GM12878 (cell line): ENCODE results near the gene GLUL. TPM values are rescaled to one million over a fixed set of nuclear protein-coding genes. Genes with fewer than 3 reads are reported as not detected.

Source experiments
- ATF7 ChIP-seq: fragments of 450-650 bp; IDR thresholded peaks from 2 replicates; pipeline ENCODE4 v1.6.1; 2016; ENCODE audit warnings: low read depth, mild to moderate bottlenecking
- BCL11A ChIP-seq: IDR thresholded peaks from 2 replicates; pipeline ENCODE4 v1.6.1; 2011; ENCODE audit warnings: low read depth, low read length
- BHLHE40 ChIP-seq, 2 experiments: fragments of 450-650 bp in 1 of 2; IDR thresholded peaks; 2 replicates each; pipeline ENCODE4 v1.6.1; 2011 to 2017; ENCODE audit warnings: low read depth in 2 of 2, borderline replicate concordance in 1 of 2, improper control_type of control experiment in 1 of 2, low read length in 1 of 2, mild to moderate bottlenecking in 1 of 2
- CEBPB ChIP-seq, 2 experiments: fragments of 150-350 bp in 1 of 2; IDR thresholded peaks; 2 replicates each; pipeline ENCODE4 v1.6.1; 2012 to 2014; ENCODE audit warnings: low read depth in 2 of 2, low read length in 2 of 2, borderline replicate concordance in 1 of 2, inconsistent platforms in 1 of 2
- CREM ChIP-seq: IDR thresholded peaks from 2 replicates; pipeline ENCODE4 v1.6.1; 2014; ENCODE audit warnings: antibody characterized with exemption, low read depth
- EED ChIP-seq: sonication (generic); IDR thresholded peaks from 2 replicates; pipeline ENCODE4 v1.6.1; 2016; ENCODE audit warnings: antibody characterized with exemption, low read depth
- EP300 ChIP-seq, 2 experiments: fragments of 150-350 bp in 1 of 2; IDR thresholded peaks; 2 replicates each; pipeline ENCODE4 v1.6.1; 2011 to 2012; ENCODE audit warnings: low read depth in 2 of 2, low read length in 2 of 2, borderline replicate concordance in 1 of 2, improper control_type of control experiment in 1 of 2, inconsistent platforms in 1 of 2; ENCODE audit not compliant: control insufficient read depth in 1 of 2
- ESRRA ChIP-seq: IDR thresholded peaks from 2 replicates; pipeline ENCODE4 v1.6.1; 2012; ENCODE audit warnings: mild to moderate bottlenecking, low read length, improper control_type of control experiment
- FOXK2 ChIP-seq: fragments of 450-650 bp; IDR thresholded peaks from 2 replicates; pipeline ENCODE4 v1.6.1; 2017; ENCODE audit warnings: mild to moderate bottlenecking, moderate library complexity
- GATAD2B ChIP-seq: fragments of 450-650 bp; conservative IDR thresholded peaks from 2 replicates; pipeline ENCODE4 v1.6.1; 2017; ENCODE audit warnings: low read depth, mild to moderate bottlenecking, moderate library complexity
- MEF2A ChIP-seq: IDR thresholded peaks from 2 replicates; pipeline ENCODE4 v1.6.1; 2011; ENCODE audit warnings: low read depth, mild to moderate bottlenecking, low read length, moderate library complexity; ENCODE audit not compliant: insufficient read depth
- MXI1 ChIP-seq: fragments of 150-350 bp; IDR thresholded peaks from 2 replicates; pipeline ENCODE4 v1.6.1; 2011; ENCODE audit warnings: low read depth, mild to moderate bottlenecking, inconsistent platforms, low read length, improper control_type of control experiment
- NR2F1 ChIP-seq: fragments of 450-650 bp; conservative IDR thresholded peaks from 2 replicates; pipeline ENCODE4 v1.6.1; 2017; ENCODE audit warnings: mild to moderate bottlenecking
- RUNX3 ChIP-seq: IDR thresholded peaks from 2 replicates; pipeline ENCODE4 v1.6.1; 2012; ENCODE audit warnings: low read length, inconsistent platforms
- SP1 ChIP-seq: IDR thresholded peaks from one replicate; pipeline ENCODE4 v1.6.1; 2011; ENCODE audit warnings: low read depth, low read length
- TCF7 ChIP-seq: IDR thresholded peaks from 2 replicates; pipeline ENCODE4 v1.6.1; 2014; ENCODE audit warnings: antibody characterized with exemption, borderline replicate concordance
- YY1 ChIP-seq: IDR thresholded peaks from 2 replicates; pipeline ENCODE4 v1.6.1; 2011; ENCODE audit warnings: low read depth, mild to moderate bottlenecking, low read length
- ZNF384 ChIP-seq: IDR thresholded peaks from 2 replicates; pipeline ENCODE4 v1.6.1; 2012; ENCODE audit warnings: low read depth, mild to moderate bottlenecking, low read length, improper control_type of control experiment, borderline replicate concordance
- polyA plus RNA-seq, 11 experiments: library from polyadenylated mRNA; depleted of rRNA in 4 of 11; unstranded in 6 of 11; stranded (reverse) in 5 of 11; fragments of >200 nt; fragmentation: Nextera tagmentation in 4 of 11; fragmentation: Illumina TruSeq in 1 of 11; extraction: Ambion mirVana in 4 of 11; extraction: Trizol in 1 of 11; gene quantifications; 1 replicate in 1 of 11; 2 replicates in 10 of 11; pipeline versions ENCODE4 v1.2.1 to v1.2.3, GENCODE V29; 2011 to 2016; ENCODE audit warnings: inconsistent platforms in 2 of 11, missing spikeins in 2 of 11, low read depth in 1 of 11
- total RNA-seq, 4 experiments: library from RNA; depleted of rRNA in 3 of 4; stranded (reverse); fragments of >200 nt in 3 of 4; fragmentation: Illumina TruSeq in 1 of 4; extraction: Trizol in 1 of 4; gene quantifications; 2 replicates each; pipeline versions ENCODE4 v1.2.1 to v1.2.3, GENCODE V29; 2013 to 2021
- TF ChIP-seq, protein P1 (sequence below): fragments of 450-650 bp; IDR thresholded peaks from 2 replicates; pipeline ENCODE4 v1.6.1; 2017; ENCODE audit warnings: mild to moderate bottlenecking, low read depth, inconsistent platforms; ENCODE audit not compliant: poor library complexity, severe bottlenecking
- TF ChIP-seq, protein P2 (sequence below): IDR thresholded peaks from 2 replicates; pipeline ENCODE4 v1.6.1; 2012; ENCODE audit warnings: low read depth, low read length, improper control_type of control experiment
- TF ChIP-seq, protein P3 (sequence below): IDR thresholded peaks from 2 replicates; pipeline ENCODE4 v1.6.1; 2012; ENCODE audit warnings: improper control_type of control experiment, low read depth, low read length; ENCODE audit not compliant: insufficient replicate concordance

GLUL gene
- total and polyA plus RNA-seq, 10 of the 15 experiments (the other 5 are each of a cell fraction or from before 2014, with no cell fraction given), result 2.3 to 392 (median 164) TPM

DNA sequence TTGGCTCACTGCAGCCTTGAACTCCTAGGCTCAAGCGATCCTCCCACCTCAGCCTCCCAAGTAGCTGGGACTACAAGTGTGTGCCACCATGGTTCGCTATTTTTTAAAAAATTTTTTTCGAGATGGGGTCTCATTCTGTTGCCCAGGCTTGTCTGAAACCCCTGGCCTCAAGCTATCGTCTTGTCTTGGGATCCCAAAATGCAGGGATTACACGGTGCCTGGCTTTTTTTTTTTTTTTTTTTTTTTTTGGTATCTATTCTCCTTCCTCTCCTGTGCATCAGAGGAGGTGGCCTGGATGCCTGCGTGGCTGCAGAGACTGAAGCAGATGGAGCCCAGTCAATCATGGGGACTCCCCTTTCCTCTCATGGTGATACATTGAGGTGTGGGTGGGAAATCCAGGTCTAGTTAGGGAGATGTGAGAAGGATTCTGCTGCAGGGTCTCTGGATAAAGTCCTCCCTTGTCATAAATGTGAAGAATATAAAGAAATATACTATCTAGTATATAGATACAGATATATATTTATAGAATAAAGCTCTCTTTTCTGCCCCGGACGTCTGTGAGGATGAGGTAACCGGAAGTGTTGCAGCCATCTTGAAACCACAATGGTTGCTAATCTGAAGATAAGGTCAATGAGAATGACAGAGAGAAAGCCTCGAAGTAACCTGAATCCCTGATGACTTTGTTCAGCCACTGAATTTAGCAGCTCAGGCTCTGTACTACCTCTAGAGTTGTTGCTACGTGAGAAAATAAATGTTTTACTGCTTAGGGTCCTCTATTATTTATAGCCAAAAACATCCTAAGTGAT, 38.9 kb upstream of the GLUL start (continued):
- TF ChIP-seq, protein P1, sequence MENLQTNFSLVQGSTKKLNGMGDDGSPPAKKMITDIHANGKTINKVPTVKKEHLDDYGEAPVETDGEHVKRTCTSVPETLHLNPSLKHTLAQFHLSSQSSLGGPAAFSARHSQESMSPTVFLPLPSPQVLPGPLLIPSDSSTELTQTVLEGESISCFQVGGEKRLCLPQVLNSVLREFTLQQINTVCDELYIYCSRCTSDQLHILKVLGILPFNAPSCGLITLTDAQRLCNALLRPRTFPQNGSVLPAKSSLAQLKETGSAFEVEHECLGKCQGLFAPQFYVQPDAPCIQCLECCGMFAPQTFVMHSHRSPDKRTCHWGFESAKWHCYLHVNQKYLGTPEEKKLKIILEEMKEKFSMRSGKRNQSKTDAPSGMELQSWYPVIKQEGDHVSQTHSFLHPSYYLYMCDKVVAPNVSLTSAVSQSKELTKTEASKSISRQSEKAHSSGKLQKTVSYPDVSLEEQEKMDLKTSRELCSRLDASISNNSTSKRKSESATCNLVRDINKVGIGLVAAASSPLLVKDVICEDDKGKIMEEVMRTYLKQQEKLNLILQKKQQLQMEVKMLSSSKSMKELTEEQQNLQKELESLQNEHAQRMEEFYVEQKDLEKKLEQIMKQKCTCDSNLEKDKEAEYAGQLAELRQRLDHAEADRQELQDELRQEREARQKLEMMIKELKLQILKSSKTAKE, result peak; percentile 23
- TF ChIP-seq, protein P2, sequence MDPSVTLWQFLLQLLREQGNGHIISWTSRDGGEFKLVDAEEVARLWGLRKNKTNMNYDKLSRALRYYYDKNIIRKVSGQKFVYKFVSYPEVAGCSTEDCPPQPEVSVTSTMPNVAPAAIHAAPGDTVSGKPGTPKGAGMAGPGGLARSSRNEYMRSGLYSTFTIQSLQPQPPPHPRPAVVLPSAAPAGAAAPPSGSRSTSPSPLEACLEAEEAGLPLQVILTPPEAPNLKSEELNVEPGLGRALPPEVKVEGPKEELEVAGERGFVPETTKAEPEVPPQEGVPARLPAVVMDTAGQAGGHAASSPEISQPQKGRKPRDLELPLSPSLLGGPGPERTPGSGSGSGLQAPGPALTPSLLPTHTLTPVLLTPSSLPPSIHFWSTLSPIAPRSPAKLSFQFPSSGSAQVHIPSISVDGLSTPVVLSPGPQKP, result peak; percentile 85
- TF ChIP-seq, protein P3, sequence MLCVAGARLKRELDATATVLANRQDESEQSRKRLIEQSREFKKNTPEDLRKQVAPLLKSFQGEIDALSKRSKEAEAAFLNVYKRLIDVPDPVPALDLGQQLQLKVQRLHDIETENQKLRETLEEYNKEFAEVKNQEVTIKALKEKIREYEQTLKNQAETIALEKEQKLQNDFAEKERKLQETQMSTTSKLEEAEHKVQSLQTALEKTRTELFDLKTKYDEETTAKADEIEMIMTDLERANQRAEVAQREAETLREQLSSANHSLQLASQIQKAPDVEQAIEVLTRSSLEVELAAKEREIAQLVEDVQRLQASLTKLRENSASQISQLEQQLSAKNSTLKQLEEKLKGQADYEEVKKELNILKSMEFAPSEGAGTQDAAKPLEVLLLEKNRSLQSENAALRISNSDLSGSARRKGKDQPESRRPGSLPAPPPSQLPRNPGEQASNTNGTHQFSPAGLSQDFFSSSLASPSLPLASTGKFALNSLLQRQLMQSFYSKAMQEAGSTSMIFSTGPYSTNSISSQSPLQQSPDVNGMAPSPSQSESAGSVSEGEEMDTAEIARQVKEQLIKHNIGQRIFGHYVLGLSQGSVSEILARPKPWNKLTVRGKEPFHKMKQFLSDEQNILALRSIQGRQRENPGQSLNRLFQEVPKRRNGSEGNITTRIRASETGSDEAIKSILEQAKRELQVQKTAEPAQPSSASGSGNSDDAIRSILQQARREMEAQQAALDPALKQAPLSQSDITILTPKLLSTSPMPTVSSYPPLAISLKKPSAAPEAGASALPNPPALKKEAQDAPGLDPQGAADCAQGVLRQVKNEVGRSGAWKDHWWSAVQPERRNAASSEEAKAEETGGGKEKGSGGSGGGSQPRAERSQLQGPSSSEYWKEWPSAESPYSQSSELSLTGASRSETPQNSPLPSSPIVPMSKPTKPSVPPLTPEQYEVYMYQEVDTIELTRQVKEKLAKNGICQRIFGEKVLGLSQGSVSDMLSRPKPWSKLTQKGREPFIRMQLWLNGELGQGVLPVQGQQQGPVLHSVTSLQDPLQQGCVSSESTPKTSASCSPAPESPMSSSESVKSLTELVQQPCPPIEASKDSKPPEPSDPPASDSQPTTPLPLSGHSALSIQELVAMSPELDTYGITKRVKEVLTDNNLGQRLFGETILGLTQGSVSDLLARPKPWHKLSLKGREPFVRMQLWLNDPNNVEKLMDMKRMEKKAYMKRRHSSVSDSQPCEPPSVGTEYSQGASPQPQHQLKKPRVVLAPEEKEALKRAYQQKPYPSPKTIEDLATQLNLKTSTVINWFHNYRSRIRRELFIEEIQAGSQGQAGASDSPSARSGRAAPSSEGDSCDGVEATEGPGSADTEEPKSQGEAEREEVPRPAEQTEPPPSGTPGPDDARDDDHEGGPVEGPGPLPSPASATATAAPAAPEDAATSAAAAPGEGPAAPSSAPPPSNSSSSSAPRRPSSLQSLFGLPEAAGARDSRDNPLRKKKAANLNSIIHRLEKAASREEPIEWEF, result no peak
- TF ChIP-seq MXI1 (no peak), BHLHE40 (IDR thresholded peaks at IDR 0.05; ENCODE audit: borderline replicate concordance in 1 of 2, low read depth in 2 of 2, low read length in 1 of 2) (0 out of 4 replicates have a peak, but pooled peaks of 1 of the 2 experiments have one; percentile 13), YY1 (peak; percentile 96), GATAD2B (no peak), EP300 (IDR thresholded peaks at IDR 0.05; ENCODE audit: borderline replicate concordance in 1 of 2, control insufficient read depth in 1 of 2, low read depth in 2 of 2, low read length in 2 of 2) (0 out of 4 replicates have a peak, but pooled peaks of 1 of the 2 experiments have one; percentile 26), RUNX3 (peak; percentile 98), TCF7 (no peak), ATF7 (peak; percentile 86), BCL11A (peak; percentile 43; the same call in 1 of the 2 replicates), CEBPB (IDR thresholded peaks at IDR 0.05; ENCODE audit: borderline replicate concordance in 1 of 2, low read depth in 2 of 2, low read length in 2 of 2) (no peak), CREM (peak; percentile 69; the same call in 1 of the 2 replicates), EED (peak; percentile 46; the same call in 1 of the 2 replicates), SP1 (no peak), FOXK2 (no peak), NR2F1 (peak; percentile 63), ZNF384 (peak; percentile 52; the same call in 1 of the 2 replicates), ESRRA (peak; percentile 75; the same call in 1 of the 2 replicates), MEF2A (0 out of 2 replicates have a peak, but pooled peaks have one; percentile 43)
